HG03280 (cell line): ENCODE data around the gene PLPP4.
A peak's percentile ranks its signal among the peaks of the same experiment; 100 is the strongest.
"Not testable (repeated sequence)": the region's sequence is repeated elsewhere in the genome, so short reads cannot be mapped to it uniquely, and the experiment has no call there.

Experiments
- ATAC-seq: cut with Tn5 transposase; IDR thresholded peaks from one replicate; pipeline ENCODE4 v1.9.1; 2021; ENCODE audit warnings: mild to moderate bottlenecking, moderate library complexity; ENCODE audit not compliant: unreplicated experiment

PLPP4 gene

GRCh38 chr10:120485946-120486345 lies 28.9 kb downstream of the PLPP4 start:
- ATAC-seq = no peak

- no peak for ATAC-seq
Observed at GRCh38 chr10:120486671-120487205, 29.7 kb downstream of the PLPP4 start.

- ATAC-seq = no peak
Observed at GRCh38 chr10:120490288-120490687, 33.3 kb downstream of the PLPP4 start.

DNA sequence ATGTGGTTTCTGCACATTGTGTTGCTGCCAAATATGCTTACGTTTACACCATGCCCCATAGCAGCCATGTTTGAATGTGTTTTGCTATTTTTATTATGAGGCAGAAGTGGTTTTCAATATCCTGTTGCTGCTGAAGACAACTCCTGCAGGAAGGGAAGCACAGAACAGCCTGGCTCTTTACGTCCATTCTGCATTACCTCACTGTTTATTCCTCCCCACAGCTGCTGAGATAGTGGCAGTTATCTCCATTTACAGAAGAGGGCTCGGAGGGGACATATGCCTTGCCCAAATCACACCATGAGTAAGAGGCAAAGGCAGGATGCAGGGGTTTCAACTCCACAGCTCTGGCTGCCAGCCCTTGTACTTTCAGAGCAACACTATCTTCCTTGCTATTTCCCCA lies 35.3 kb downstream of the PLPP4 start:
- ATAC-seq = no peak

DNA sequence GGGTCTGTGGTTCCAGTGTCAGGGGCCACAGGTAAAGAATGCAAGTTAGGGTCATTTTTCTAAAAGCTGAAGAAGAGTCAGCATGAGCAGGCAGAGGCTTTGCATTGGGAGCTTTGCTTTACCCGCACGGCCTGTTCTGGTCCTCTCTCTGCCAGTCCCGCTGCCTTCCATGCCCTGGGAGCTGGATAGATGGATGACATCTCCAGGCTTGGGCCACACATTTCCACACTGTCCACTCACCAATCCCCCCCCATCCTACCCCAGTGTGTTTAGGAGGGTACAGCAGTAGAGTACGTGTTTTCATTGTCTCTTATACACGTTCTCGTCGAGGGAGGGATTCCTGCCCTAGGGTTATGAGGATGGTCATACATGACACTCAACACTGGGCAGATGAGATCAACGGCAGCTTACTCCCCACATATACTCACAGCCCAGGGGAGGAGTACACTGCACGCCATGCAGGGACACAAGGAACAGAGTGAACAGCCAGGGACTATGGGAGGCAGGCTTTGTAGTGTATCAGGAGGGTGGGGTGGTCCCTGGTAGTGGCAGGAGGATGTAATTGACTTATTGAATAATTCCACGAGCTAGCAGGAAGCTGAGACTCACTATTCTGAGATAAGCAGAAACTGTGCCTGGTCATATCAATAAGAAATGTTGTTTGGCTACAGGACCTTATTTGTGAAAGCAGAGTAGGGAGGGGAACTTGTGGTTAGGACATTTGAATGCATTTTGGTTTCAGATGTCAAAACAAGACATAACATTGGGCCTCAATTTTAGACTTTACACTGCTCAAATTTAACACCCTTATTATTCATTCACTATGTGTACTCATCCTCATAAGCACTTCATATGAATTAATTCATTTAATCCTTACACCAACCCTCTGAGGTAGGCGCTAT lies 36.6 kb downstream of the PLPP4 start:
- peak; percentile 66 for ATAC-seq

- no peak for ATAC-seq
Observed at GRCh38 chr10:120494313-120494710, 37.3 kb downstream of the PLPP4 start.

- no peak for ATAC-seq
Observed at GRCh38 chr10:120495226-120496009, 38.4 kb downstream of the PLPP4 start.

GRCh38 chr10:120499883-120500282 lies 42.9 kb downstream of the PLPP4 start:
- no peak for ATAC-seq

- ATAC-seq = no peak
Observed at GRCh38 chr10:120503689-120504088, 46.7 kb downstream of the PLPP4 start.

DNA sequence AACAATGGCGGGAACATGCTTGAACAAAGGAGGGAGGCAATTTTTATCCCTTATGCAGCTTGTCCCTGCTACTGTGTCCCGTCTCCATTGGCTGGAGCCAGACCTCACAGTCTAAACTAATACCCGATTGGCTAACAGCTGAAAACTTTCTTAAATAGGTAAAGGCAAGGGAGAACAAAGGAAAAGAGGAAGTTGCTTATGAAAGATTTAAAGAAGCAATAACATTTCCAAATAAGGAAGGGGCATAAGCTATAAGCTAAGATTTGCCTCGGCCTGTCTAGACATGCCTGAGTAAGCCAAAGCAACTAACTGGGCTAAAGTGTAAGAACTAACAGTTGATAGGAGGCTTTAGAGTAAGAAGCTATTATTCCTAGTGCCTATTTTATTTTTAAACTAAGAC lies 47.2 kb downstream of the PLPP4 start:
- ATAC-seq = not testable (repeated sequence)

DNA sequence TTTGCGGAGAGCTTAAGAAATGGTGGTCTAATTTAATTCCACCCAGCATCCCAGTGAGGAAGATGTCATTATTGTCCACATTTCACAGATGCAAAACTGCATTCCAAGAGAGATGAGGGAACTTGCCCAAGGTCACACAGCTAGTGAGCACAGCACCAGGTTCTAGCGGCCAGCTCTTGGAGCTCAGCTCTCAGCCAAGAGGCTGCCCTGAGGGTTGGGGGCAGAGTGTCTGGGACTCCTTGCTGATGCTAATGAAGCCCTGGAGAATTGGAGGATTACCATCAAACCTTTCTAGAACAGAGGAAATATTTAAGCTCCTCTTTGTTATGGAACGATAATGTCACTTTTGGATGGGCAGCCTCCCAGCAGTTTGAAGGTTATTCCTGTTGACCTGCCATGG lies 48.0 kb downstream of the PLPP4 start:
- no peak for ATAC-seq

- no peak for ATAC-seq
Observed at GRCh38 chr10:120505866-120506265, 48.8 kb downstream of the PLPP4 start.

DNA sequence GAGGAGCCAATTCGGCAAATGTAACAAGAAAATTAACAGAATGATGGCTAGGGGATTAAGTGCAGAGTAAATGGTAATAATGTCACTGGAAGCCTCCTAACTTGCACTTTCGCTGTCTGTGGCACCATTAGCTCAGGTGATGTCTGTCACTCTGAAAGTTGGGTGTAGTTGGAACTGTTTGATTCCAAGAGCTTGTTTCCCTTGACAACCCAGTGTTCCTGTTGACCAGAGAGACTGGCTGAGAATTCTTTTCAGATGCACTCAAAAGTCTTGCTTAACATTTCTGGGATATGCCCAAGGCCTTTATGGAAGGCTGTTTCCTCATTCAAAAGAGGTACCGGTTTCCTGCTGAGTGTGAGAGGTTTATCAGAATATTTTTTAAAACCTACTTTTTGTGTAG lies 49.6 kb downstream of the PLPP4 start:
- no peak for ATAC-seq

GRCh38 chr10:120507175-120507574 lies 50.1 kb downstream of the PLPP4 start:
- no peak for ATAC-seq

DNA sequence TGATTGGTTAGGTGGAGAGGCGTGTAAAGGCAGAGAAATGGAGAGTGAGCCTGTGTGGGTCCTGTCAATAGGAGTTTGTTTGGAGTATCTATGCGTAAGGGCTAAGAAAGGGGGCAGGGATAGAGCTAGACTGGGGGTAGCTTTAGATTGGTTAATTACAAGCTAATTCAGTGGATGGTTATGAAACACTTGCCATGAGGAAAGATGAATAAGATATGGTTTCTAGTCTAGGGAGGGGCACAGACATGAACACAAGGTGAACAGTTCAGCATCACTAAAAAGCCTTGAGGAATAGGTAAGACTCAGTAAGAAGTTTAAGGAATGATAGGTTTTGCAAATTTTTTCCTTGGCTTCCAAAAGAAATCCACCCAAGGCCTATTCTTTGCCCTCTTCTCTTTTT lies 50.6 kb downstream of the PLPP4 start:
- no peak for ATAC-seq

DNA sequence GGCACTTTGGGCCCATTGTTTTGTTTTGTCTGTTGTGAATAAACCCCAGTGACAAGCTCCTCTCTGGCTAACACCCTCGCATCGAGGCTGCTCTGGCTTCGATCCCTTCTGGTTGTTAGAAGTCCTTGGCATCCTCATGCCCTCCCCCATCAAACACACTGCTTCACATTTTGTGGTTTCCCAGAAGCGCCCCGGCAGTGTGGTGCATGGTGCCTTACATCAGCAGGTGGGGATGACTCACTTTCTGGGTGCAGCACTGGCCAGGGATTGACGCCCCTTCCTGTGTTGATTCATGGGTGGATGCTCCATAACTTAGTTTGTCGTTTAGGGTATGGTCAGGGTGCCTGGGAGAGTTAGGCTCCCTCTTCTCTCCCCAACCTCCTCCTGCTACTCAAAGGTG lies 51.4 kb downstream of the PLPP4 start:
- no peak for ATAC-seq

- ATAC-seq = no peak
Observed at GRCh38 chr10:120508966-120509365, 51.9 kb downstream of the PLPP4 start.

- ATAC-seq = no peak
Observed at GRCh38 chr10:120511165-120511564, 54.1 kb downstream of the PLPP4 start.

- no peak for ATAC-seq
Observed at GRCh38 chr10:120513307-120513796, 56.3 kb downstream of the PLPP4 start.

DNA sequence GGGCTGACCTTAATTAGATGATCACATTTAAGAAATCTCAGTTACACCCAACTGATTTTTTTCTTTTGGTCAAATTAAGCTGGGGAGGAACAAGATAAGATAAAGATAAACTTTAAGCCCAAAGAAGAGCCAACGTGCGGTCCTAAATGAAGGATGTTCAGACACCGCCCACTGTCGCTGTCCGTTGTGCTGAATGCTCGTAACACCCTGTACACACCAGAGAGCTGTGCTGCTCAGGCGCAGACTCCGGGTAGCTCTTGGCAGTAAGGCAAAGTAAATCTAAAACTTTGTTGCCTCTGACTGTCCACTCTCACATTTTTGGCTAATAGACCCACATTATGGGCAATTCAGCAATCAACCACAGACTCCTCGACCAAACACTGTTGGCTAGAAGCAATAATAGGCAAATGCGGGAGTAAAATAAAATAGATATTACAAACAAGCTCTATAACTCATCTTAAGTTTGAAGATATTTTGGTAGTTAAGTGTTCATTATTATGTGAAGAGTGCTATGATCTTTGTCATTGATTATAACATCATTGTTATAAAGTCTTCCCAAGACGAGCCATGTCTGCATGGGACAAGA lies 57.1 kb downstream of the PLPP4 start:
- ATAC-seq = no peak

GRCh38 chr10:120514959-120515358 lies 57.9 kb downstream of the PLPP4 start:
- no peak for ATAC-seq
